Thoracic aorta (tissue), 2 donors: ENCODE measurements around the gene HES7. TPM values are rescaled to one million over a fixed set of nuclear protein-coding genes. Genes with fewer than 3 reads are reported as not detected.

ENCODE experiments used
- ATAC-seq: fragments of 150-250 bp; one replicate; pipeline ENCODE4 v1.8.0; 2017; ENCODE audit warnings: low read depth; ENCODE audit not compliant: insufficient number of reproducible peaks, low FRiP score
- DNase-seq: peaks from one replicate; pipeline ENCODE4 v3.0.0-alpha.2; 2020; ENCODE audit warnings: low spot score
- H3K27ac ChIP-seq, 2 donors: fragments of 200-600 bp; sonication (generic); 1 replicate in 1 of 2; 2 replicates in 1 of 2; pipeline ENCODE4 v1.5.1; 2016; ENCODE audit warnings: mild to moderate bottlenecking in 2 of 2, moderate library complexity in 2 of 2
- H3K27me3 ChIP-seq: fragments of 200-600 bp; sonication (generic); replicated peaks from 2 replicates; pipeline ENCODE4 v1.6.0; 2016; ENCODE audit warnings: mild to moderate bottlenecking; ENCODE audit not compliant: insufficient read depth
- H3K36me3 ChIP-seq: fragments of 200-600 bp; sonication (generic); one replicate; pipeline ENCODE4 v1.5.1; 2016
- H3K4me1 ChIP-seq, 2 donors: fragments of 200-600 bp; sonication (generic); 1 replicate in 1 of 2; 2 replicates in 1 of 2; pipeline versions ENCODE4 v1.5.1 to v1.6.0; 2016; ENCODE audit warnings: low read depth in 2 of 2, mild to moderate bottlenecking in 1 of 2; ENCODE audit not compliant: control insufficient read depth in 1 of 2
- H3K4me3 ChIP-seq: fragments of 200-600 bp; sonication (generic); 2 replicates; pipeline ENCODE4 v1.5.1; 2016; ENCODE audit warnings: mild to moderate bottlenecking
- H3K9me3 ChIP-seq: fragments of 200-600 bp; sonication (generic); 2 replicates; pipeline ENCODE4 v1.5.1; 2016
- total RNA-seq, 2 donors: library from RNA; depleted of rRNA; stranded (reverse); fragments of >200 nt; gene quantifications; one replicate each; pipeline versions ENCODE4 v1.1.0 to v1.2.3, GENCODE V29; 2016
- TF ChIP-seq, protein P1 (sequence below): fragments of 200-600 bp; sonication (generic); IDR thresholded peaks from one replicate; pipeline ENCODE4 v1.5.1; 2019; ENCODE audit warnings: antibody characterized with exemption

Gene HES7
- total RNA-seq, 2 donors from 2014 or later: not detected

DNA sequence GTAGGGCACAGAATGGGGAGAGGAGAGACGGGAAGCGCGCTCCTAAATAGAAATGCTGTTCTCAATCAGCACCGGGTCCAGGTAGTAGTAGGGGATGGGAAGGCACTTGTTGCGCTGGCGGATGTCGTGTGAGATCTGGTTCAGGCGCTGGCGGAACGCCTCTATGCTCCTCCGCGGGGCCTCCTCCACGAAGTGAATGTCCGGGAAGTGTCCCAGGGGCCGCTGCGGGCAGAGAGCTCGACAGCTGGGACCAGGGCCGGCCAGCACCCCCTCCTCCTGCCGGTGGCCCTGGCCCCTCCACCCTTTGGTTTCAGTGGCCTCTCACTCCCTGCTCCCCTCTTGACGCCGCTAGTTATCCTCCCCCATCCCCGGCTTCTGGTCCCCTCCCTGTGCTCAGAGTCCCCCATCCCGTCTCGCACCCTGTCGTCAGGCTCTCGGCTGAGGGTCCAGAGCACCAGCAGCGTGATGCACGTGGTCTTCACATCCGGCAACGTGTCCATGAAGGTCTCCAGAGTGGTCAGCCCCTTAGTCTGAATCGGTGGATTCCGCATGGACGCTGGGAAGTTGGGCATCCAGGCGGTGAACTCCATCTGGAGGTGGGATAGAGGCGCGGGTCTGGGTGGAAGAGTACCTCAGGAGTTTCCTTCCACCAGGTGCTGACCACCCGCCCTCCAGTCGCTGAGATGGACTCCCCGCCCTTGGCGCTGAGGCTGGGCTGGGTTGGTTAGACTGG is 51.0 kb downstream of the HES7 start:
- DNase-seq: no peak
- no peak overlapping the region for H3K27ac ChIP-seq
- H3K4me3 ChIP-seq: peak overlapping the region; percentile 33

DNA sequence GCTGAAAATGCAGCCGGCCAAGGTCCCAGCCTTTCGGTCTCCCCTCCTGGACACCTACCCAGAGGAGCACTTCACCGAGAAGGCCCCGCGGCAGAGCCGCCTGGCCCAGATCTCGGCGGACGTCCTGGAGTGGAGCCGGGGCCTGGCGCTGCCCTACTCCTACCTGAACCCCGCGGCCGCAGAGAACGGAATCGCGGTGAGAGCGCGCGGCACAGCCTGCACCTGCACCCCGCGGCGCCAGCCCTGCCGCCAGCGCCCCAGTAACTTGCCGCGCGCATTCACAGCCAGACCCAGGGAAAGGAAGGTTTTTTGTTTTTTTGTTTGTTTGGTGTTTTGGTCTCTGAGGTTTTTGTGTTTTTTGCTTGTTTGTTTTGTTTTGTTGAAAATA is 51.6 kb downstream of the HES7 start:
- TF ChIP-seq, protein P1, sequence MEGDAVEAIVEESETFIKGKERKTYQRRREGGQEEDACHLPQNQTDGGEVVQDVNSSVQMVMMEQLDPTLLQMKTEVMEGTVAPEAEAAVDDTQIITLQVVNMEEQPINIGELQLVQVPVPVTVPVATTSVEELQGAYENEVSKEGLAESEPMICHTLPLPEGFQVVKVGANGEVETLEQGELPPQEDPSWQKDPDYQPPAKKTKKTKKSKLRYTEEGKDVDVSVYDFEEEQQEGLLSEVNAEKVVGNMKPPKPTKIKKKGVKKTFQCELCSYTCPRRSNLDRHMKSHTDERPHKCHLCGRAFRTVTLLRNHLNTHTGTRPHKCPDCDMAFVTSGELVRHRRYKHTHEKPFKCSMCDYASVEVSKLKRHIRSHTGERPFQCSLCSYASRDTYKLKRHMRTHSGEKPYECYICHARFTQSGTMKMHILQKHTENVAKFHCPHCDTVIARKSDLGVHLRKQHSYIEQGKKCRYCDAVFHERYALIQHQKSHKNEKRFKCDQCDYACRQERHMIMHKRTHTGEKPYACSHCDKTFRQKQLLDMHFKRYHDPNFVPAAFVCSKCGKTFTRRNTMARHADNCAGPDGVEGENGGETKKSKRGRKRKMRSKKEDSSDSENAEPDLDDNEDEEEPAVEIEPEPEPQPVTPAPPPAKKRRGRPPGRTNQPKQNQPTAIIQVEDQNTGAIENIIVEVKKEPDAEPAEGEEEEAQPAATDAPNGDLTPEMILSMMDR: no peak
- no peak overlapping the region for H3K4me3 ChIP-seq
- no peak overlapping the region for H3K27ac ChIP-seq
- H3K4me1 ChIP-seq: peaks cover 6 to 22% of the 10 kb centered on the region in 2 donors
- no peaks in the 10 kb centered on the region for H3K9me3 ChIP-seq
- DNase-seq (no peak), ATAC-seq (no peak)
- peaks cover 6% of the 10 kb centered on the region for H3K27me3 ChIP-seq
- no peaks in the 10 kb centered on the region for H3K36me3 ChIP-seq

More for the DNA sequence above, 51.0 kb downstream of the HES7 start:
- H3K36me3 ChIP-seq: no peaks in the 10 kb centered on the region
- TF ChIP-seq, protein P1: no peak
- H3K4me1 ChIP-seq: peaks cover 6 to 22% of the 10 kb centered on the region in 2 donors
- H3K9me3 ChIP-seq: no peaks in the 10 kb centered on the region
- H3K27me3 ChIP-seq: peaks cover 10% of the 10 kb centered on the region
- no peak for ATAC-seq

DNA sequence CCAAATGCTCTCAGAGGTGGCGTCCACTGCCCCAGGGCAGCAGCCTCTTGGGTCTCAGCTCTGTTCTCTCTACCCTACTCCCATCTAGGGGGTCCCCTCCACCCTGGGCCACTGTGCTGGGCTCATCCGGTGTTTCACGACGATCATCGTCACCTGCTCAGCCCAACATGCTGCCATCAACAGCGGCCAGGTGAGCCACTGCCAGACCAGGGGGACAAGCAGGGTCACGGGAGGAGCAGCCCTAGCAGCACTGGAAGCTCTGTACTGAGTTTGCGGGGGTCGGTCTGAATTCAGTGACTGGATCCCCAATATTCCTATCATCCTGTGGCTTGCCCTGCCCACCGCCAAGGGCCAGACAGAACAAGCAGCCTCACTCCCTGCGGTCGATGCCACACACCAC is 52.4 kb downstream of the HES7 start:
- Histone ChIP-seq H3K36me3 (no peaks in the 10 kb centered on the region), H3K4me1 (peaks cover 6 to 22% of the 10 kb centered on the region in 2 donors), H3K4me3 (no peak overlapping the region), H3K27me3 (peaks cover 4% of the 10 kb centered on the region), H3K9me3 (no peaks in the 10 kb centered on the region), H3K27ac (no peak overlapping the region)
- ATAC-seq: no peak
- TF ChIP-seq, protein P1: no peak
- no peak for DNase-seq

Other genes starting within 250 kb of the HES7 start
- 100 to 1,000 TPM in 1 of 2 donors, 10 to 100 TPM in 1; 80.6 to 171 TPM for gene CHD3, start 235.3 kb downstream of the HES7 start, total RNA-seq
- 1 to 10 TPM; 3.3 to 5.4 TPM for gene RNF227, start 207.8 kb downstream of the HES7 start, total RNA-seq
- gene KCNAB3, start 194.2 kb downstream of the HES7 start, total RNA-seq: not detected
- gene TRAPPC1, start 192.2 kb downstream of the HES7 start, total RNA-seq: 10 to 100 TPM; 14.6 to 36.1 TPM
- gene CNTROB, start 191.9 kb downstream of the HES7 start, total RNA-seq: 10 to 100 TPM; 11.2 to 42.9 TPM
- not detected for gene GUCY2D, start 121.5 kb downstream of the HES7 start, total RNA-seq
- gene ALOX15B, start 85.0 kb downstream of the HES7 start, total RNA-seq: 1 to 10 TPM in 1 of 2 donors, under 1 TPM in 1; 0.85 to 8.3 TPM
- gene ALOX12B, start 36.4 kb downstream of the HES7 start, total RNA-seq: not detected
- not detected for gene ALOXE3, start 5.6 kb downstream of the HES7 start, total RNA-seq
- 100 to 1,000 TPM; 175 to 292 TPM for gene PER1, start 28.3 kb upstream of the HES7 start, total RNA-seq
- gene VAMP2, start 38.8 kb upstream of the HES7 start, total RNA-seq: 10 to 100 TPM; 36.0 to 50.3 TPM
- 10 to 100 TPM in 1 of 2 donors, 1 to 10 TPM in 1; 8.4 to 32.1 TPM for gene TMEM107, start 52.3 kb upstream of the HES7 start, total RNA-seq
- gene BORCS6, start 66.1 kb upstream of the HES7 start, total RNA-seq: 10 to 100 TPM; 11.9 to 13.8 TPM
- 1 to 10 TPM in 1 of 2 donors, not detected in 1; 1.6 TPM for gene AURKB, start 86.5 kb upstream of the HES7 start, total RNA-seq
- 10 to 100 TPM; 25.3 to 38.6 TPM for gene CTC1, start 124.0 kb upstream of the HES7 start, total RNA-seq
- 10 to 100 TPM; 13.2 to 15.2 TPM for gene PFAS, start 125.2 kb upstream of the HES7 start, total RNA-seq
- 10 to 100 TPM; 13.8 to 26.7 TPM for gene RANGRF, start 164.6 kb upstream of the HES7 start, total RNA-seq
- gene SLC25A35, start 171.3 kb upstream of the HES7 start, total RNA-seq: 1 to 10 TPM; 1.8 to 6.1 TPM
- gene ARHGEF15, start 186.1 kb upstream of the HES7 start, total RNA-seq: 10 to 100 TPM in 1 of 2 donors, 1 to 10 TPM in 1; 7.4 to 32.1 TPM
- gene ODF4, start 215.7 kb upstream of the HES7 start, total RNA-seq: not detected